A549 treated with Hydrocortisone at 1 μM for 4 hours (cell line): Measurements from ENCODE around the gene LRRC31. TPM values are rescaled to one million over a fixed set of nuclear protein-coding genes. Genes with fewer than 3 reads are reported as not detected.

Source experiments
- total RNA-seq: library from RNA; stranded (reverse); fragments of 200-300 nt; extraction: Qiagen RNA extraction; gene quantifications from 5 replicates; pipeline ENCODE4 v1.2.3, GENCODE V29; 2022

The LRRC31 gene
- not detected in 5 replicates for total RNA-seq

DNA sequence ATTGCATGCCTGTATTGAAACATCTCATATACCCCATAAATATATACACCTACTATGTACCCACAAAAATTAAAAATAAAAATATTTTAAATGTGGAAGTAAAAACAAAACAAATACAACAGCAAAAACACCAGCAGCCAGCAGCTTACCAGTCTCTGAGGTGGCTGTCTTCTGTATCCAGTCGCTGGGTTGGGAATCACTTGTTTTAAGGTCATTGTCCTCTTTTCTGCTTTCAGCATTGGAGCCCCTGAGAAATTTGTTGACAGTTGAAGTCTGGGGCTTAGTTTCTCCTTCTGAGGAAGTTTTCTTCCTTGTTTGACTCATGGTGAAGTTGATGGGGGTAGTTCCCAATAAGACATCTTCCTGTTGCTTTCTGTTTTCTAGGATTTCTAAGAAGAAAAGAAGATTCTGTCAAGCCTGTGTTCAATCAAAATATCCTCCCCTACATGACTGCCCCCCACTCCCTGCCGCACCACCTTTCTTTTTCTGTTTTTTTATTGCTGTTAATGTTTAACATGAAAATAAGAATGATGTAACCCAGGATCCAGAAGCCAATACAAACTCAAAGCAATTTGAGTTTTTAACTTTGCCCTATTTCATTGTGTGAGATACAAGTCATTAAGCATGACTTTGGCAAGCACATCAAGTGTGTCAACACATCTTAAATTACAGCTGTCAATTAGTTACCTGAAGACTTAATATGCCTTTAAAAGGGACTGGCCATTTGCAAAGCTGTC lies at the start of gene LRRC31:
LRRC31 (minus strand) TSS at position 452 of the 737 bp plus-strand sequence; CDS start at position 324, 128 bp downstream.

DNA sequence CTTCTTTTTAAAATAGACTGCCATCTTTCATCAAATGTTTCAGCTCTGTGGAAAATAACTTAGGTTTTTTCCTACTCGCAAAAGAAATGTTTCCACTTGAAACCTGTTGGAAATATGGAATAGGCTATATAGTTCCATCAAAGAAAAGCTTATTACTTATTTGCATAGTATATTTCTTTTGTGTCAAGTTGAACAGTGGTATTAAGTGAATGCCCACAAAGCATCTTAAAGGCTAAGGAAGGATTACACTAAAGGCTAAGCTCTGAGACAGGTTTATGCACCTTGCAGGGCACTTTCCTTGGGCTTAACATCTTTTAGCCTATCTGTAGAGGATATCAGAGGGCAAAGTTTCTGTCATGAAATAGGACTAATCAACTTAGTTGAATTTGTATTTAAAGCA lies 41.5 kb upstream of the LRRC31 start, which contains the start of gene SAMD7:
SAMD7 (plus strand) TSS at position 301 of the 400 bp plus-strand sequence. CDS start 7,927 bp downstream, outside the sequence.

DNA sequence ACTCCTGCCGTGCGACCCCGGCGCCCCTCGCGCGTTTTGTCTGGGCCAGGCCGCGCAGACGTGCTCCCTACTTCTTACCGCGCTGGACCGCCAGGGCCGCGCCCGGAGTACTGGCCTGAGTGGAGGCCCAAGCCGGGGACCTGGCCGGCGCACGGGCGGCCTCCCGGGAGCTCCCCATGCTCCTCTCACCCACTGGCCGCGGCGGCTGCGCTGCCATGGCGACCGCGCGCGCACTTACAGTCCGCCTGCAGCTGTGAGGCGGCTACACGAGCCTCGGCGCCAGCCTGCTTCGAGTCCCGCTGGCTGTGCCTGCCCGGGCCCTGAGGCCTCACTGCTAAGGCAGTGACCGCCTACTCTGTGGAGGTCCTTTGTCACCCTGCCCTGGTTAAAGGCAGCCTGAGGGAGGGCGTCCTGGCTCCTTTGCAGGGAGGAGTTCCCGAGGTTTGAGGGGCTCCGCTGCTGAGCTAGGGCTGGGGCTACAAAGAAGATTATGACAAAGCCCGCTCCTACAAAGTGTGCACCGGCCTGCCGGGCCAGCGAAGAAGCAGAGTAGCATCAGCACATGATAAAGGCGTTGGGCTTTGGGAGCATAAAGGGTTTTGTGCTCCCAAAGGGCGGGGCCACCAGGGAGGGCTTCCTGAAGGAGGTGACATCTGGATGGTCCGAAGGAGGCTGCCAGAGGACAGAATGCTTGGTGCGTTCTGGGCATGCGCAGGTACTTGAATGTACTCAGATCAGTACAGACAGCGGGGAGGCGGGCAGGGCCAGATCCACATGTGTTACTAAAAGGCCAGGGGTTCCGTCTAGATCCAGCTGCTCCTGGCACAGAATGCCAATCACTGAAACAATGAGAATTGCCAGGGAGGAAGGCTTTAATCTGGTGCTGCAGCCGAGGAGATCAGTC lies 57.2 kb downstream of the LRRC31 start, which contains the start of the genes LRRC34 and LRRIQ4:
LRRC34 (minus strand) TSS at position 573 of the 904 bp plus-strand sequence; CDS start at position 217, 356 bp downstream.
LRRIQ4 (plus strand) TSS at position 539 of the 904 bp plus-strand sequence. CDS start 9,052 bp downstream, outside the sequence.

Other genes starting within 250 kb of the LRRC31 start
- gene MECOM, start 206.2 kb downstream of the LRRC31 start, total RNA-seq: not detected in 5 replicates
- 0.91 TPM in 1 of 5 replicates, not detected in the others for gene TERC, start 104.9 kb downstream of the LRRC31 start, total RNA-seq
- 2.9 to 3.3 TPM (median 3.0 TPM) in 5 replicates for gene ACTRT3, start 100.4 kb downstream of the LRRC31 start, total RNA-seq
- 8.7 to 10.7 TPM (median 9.5 TPM) in 5 replicates for gene MYNN, start 96.5 kb downstream of the LRRC31 start, total RNA-seq
- not detected in 5 replicates for gene LRRIQ4, start 57.1 kb downstream of the LRRC31 start, total RNA-seq
- not detected in 5 replicates for gene LRRC34, start 57.0 kb downstream of the LRRC31 start, total RNA-seq
- not detected in 5 replicates for gene SAMD7, start 41.6 kb upstream of the LRRC31 start, total RNA-seq
- gene SEC62, start 96.9 kb upstream of the LRRC31 start, total RNA-seq: 72.7 to 144 TPM (median 83.8 TPM) in 5 replicates
- 1.4 to 1.9 TPM (median 1.6 TPM) in 5 replicates for gene GPR160, start 168.1 kb upstream of the LRRC31 start, total RNA-seq